SK-N-SH treated with all-trans-retinoic acid at 6 μM for 48 hours (cell line): ENCODE results near the gene PELI3.

Experiments used
- ATAC-seq: fragments of 200-7000 bp; cut with Tn5 transposase; 3 replicates; pipeline ENCODE4 v1.9.1; 2020; ENCODE audit warnings: mild to moderate bottlenecking, moderate library complexity
- ARNTL ChIP-seq: fragments of 450-650 bp; formaldehyde crosslinking; IDR thresholded peaks from 2 replicates; pipeline ENCODE4 v1.5.0; 2020; ENCODE audit warnings: low read depth, mild to moderate bottlenecking, moderate library complexity, borderline replicate concordance
- BACH2 ChIP-seq: fragments of 250-450 bp; sonication (Bioruptor Pico); IDR thresholded peaks from 2 replicates; pipeline ENCODE4 v1.9.0; 2021; ENCODE audit warnings: mild to moderate bottlenecking, borderline replicate concordance
- CSDC2 ChIP-seq: fragments of 250-450 bp; sonication (Bioruptor Pico); IDR thresholded peaks from 2 replicates; pipeline ENCODE4 v1.5.0; 2020; ENCODE audit warnings: mild to moderate bottlenecking, moderate library complexity
- ESRRG ChIP-seq: fragments of 250-450 bp; sonication (Bioruptor Pico); IDR thresholded peaks from 2 replicates; pipeline ENCODE4 v1.6.1; 2021; ENCODE audit warnings: mild to moderate bottlenecking
- GLIS3 ChIP-seq: fragments of 250-450 bp; sonication (Bioruptor Pico); IDR thresholded peaks from 2 replicates; pipeline ENCODE4 v1.5.0; 2020; ENCODE audit warnings: mild to moderate bottlenecking, moderate library complexity
- ISL1 ChIP-seq: fragments of 250-450 bp; sonication (Bioruptor Pico); IDR thresholded peaks from 2 replicates; pipeline ENCODE4 v2.1.2; 2022; ENCODE audit warnings: mild to moderate bottlenecking, moderate library complexity
- OSR1 ChIP-seq: fragments of 250-450 bp; sonication (Bioruptor Pico); IDR thresholded peaks from 2 replicates; pipeline ENCODE4 v1.8.0; 2022; ENCODE audit warnings: moderate library complexity, mild to moderate bottlenecking, inconsistent platforms
- PPARA ChIP-seq: fragments of 250-450 bp; sonication (Bioruptor Pico); IDR thresholded peaks from 2 replicates; pipeline ENCODE4 v1.5.0; 2020; ENCODE audit warnings: mild to moderate bottlenecking, borderline replicate concordance
- RARB ChIP-seq: fragments of 250-450 bp; sonication (Bioruptor Pico); IDR thresholded peaks from 2 replicates; pipeline ENCODE4 v1.8.0; 2021; ENCODE audit warnings: mild to moderate bottlenecking, moderate library complexity
- SNAI2 ChIP-seq: fragments of 250-450 bp; sonication (Bioruptor Pico); IDR thresholded peaks from 2 replicates; pipeline ENCODE4 v1.5.0; 2020; ENCODE audit warnings: mild to moderate bottlenecking, moderate library complexity
- TCF4 ChIP-seq: fragments of 250-450 bp; sonication (Bioruptor Pico); IDR thresholded peaks from 2 replicates; pipeline ENCODE4 v1.8.0; 2021; ENCODE audit warnings: mild to moderate bottlenecking, moderate library complexity, borderline replicate concordance
- TOX ChIP-seq: fragments of 250-450 bp; sonication (Bioruptor Pico); IDR thresholded peaks from 2 replicates; pipeline ENCODE4 v1.8.0; 2021; ENCODE audit warnings: mild to moderate bottlenecking, moderate library complexity, borderline replicate concordance
- ZC3H10 ChIP-seq: fragments of 250-450 bp; sonication (Bioruptor Pico); IDR thresholded peaks from 2 replicates; pipeline ENCODE4 v1.5.1; 2021; ENCODE audit warnings: mild to moderate bottlenecking, moderate library complexity
- ZFP3 ChIP-seq: fragments of 250-450 bp; sonication (Bioruptor Pico); IDR thresholded peaks from 2 replicates; pipeline ENCODE4 v1.5.0; 2020; ENCODE audit warnings: mild to moderate bottlenecking, moderate library complexity
- ZFP30 ChIP-seq: fragments of 450-650 bp; formaldehyde crosslinking; IDR thresholded peaks from 2 replicates; pipeline ENCODE4 v1.5.0; 2022; ENCODE audit warnings: mild to moderate bottlenecking, moderate library complexity
- ZNF565 ChIP-seq: fragments of 450-650 bp; formaldehyde crosslinking; conservative IDR thresholded peaks from 2 replicates; pipeline ENCODE4 v1.5.0; 2020; ENCODE audit warnings: low read depth, mild to moderate bottlenecking, moderate library complexity
- ZNF70 ChIP-seq: fragments of 450-650 bp; formaldehyde crosslinking; IDR thresholded peaks from 2 replicates; pipeline ENCODE4 v1.5.0; 2020; ENCODE audit warnings: mild to moderate bottlenecking, moderate library complexity
- ZNF8 ChIP-seq: fragments of 450-650 bp; formaldehyde crosslinking; IDR thresholded peaks from 2 replicates; pipeline ENCODE4 v1.5.0; 2020; ENCODE audit warnings: mild to moderate bottlenecking, moderate library complexity
- TF ChIP-seq, protein P1 (sequence below): fragments of 250-450 bp; sonication (Bioruptor Pico); IDR thresholded peaks from 2 replicates; pipeline ENCODE4 v1.5.1; 2021; ENCODE audit warnings: mild to moderate bottlenecking, moderate library complexity
- TF ChIP-seq, protein P2 (sequence below): fragments of 250-450 bp; sonication (Bioruptor Pico); IDR thresholded peaks from 2 replicates; pipeline ENCODE4 v1.5.1; 2020; ENCODE audit warnings: low read depth, mild to moderate bottlenecking, moderate library complexity
- TF ChIP-seq, protein P3 (sequence below): fragments of 250-450 bp; sonication (Bioruptor Pico); IDR thresholded peaks from 2 replicates; pipeline ENCODE4 v1.8.0; 2021; ENCODE audit warnings: low read depth, mild to moderate bottlenecking, moderate library complexity, borderline replicate concordance
- TF ChIP-seq, protein P4 (sequence below): fragments of 250-450 bp; sonication (Bioruptor Pico); IDR thresholded peaks from 2 replicates; pipeline ENCODE4 v1.5.0; 2020; ENCODE audit warnings: mild to moderate bottlenecking, moderate library complexity
- TF ChIP-seq, protein P5 (sequence below): fragments of 250-450 bp; sonication (Bioruptor Pico); IDR thresholded peaks from 2 replicates; pipeline ENCODE4 v1.8.0; 2020; ENCODE audit warnings: mild to moderate bottlenecking, moderate library complexity, borderline replicate concordance

PELI3 gene

DNA sequence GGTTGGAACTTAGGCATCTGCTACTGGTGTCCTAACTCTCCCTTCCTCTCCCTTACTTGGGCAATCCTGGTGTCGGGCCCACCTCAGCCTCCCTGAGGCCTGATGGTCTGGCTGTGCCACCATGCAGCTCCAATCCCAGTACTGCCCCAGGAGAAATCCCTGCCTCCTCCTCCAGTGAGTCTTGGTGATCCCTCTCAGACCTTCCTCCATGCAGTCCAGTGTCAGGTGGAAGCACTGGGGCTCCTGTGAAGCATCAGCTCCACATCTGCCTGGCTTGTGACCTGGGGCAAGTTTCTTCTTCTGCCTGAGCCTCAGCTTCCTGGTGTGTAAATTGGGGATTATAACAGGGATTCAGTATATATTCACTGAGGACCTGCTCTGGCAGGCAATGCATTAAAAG is 1.8 kb upstream of the PELI3 start:
- TF ChIP-seq, protein P1, sequence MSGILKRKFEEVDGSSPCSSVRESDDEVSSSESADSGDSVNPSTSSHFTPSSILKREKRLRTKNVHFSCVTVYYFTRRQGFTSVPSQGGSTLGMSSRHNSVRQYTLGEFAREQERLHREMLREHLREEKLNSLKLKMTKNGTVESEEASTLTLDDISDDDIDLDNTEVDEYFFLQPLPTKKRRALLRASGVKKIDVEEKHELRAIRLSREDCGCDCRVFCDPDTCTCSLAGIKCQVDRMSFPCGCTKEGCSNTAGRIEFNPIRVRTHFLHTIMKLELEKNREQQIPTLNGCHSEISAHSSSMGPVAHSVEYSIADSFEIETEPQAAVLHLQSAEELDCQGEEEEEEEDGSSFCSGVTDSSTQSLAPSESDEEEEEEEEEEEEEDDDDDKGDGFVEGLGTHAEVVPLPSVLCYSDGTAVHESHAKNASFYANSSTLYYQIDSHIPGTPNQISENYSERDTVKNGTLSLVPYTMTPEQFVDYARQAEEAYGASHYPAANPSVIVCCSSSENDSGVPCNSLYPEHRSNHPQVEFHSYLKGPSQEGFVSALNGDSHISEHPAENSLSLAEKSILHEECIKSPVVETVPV = no peak
- TF ChIP-seq CSDC2 (CRISPR knock-in tag) (no peak), TOX (CRISPR knock-in tag) (no peak), OSR1 (CRISPR knock-in tag) (no peak), ZNF8 (CRISPR knock-in tag) (no peak), ESRRG (no peak), RARB (CRISPR knock-in tag) (no peak), ISL1 (CRISPR knock-in tag) (no peak), ZFP30 (CRISPR knock-in tag) (no peak), ZNF70 (no peak), GLIS3 (CRISPR knock-in tag) (no peak), ARNTL (CRISPR knock-in tag) (no peak), ZC3H10 (CRISPR knock-in tag) (no peak), ZNF565 (CRISPR knock-in tag) (no peak), PPARA (CRISPR knock-in tag) (no peak), ZFP3 (CRISPR knock-in tag) (no peak)
- TF ChIP-seq, protein P2, sequence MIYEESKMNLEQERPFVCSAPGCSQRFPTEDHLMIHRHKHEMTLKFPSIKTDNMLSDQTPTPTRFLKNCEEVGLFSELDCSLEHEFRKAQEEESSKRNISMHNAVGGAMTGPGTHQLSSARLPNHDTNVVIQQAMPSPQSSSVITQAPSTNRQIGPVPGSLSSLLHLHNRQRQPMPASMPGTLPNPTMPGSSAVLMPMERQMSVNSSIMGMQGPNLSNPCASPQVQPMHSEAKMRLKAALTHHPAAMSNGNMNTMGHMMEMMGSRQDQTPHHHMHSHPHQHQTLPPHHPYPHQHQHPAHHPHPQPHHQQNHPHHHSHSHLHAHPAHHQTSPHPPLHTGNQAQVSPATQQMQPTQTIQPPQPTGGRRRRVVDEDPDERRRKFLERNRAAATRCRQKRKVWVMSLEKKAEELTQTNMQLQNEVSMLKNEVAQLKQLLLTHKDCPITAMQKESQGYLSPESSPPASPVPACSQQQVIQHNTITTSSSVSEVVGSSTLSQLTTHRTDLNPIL = no peak
- TF ChIP-seq, protein P3, sequence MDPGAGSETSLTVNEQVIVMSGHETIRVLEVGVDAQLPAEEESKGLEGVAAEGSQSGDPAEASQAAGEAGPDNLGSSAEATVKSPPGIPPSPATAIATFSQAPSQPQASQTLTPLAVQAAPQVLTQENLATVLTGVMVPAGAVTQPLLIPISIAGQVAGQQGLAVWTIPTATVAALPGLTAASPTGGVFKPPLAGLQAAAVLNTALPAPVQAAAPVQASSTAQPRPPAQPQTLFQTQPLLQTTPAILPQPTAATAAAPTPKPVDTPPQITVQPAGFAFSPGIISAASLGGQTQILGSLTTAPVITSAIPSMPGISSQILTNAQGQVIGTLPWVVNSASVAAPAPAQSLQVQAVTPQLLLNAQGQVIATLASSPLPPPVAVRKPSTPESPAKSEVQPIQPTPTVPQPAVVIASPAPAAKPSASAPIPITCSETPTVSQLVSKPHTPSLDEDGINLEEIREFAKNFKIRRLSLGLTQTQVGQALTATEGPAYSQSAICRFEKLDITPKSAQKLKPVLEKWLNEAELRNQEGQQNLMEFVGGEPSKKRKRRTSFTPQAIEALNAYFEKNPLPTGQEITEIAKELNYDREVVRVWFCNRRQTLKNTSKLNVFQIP = no peak
- TF ChIP-seq, protein P4, sequence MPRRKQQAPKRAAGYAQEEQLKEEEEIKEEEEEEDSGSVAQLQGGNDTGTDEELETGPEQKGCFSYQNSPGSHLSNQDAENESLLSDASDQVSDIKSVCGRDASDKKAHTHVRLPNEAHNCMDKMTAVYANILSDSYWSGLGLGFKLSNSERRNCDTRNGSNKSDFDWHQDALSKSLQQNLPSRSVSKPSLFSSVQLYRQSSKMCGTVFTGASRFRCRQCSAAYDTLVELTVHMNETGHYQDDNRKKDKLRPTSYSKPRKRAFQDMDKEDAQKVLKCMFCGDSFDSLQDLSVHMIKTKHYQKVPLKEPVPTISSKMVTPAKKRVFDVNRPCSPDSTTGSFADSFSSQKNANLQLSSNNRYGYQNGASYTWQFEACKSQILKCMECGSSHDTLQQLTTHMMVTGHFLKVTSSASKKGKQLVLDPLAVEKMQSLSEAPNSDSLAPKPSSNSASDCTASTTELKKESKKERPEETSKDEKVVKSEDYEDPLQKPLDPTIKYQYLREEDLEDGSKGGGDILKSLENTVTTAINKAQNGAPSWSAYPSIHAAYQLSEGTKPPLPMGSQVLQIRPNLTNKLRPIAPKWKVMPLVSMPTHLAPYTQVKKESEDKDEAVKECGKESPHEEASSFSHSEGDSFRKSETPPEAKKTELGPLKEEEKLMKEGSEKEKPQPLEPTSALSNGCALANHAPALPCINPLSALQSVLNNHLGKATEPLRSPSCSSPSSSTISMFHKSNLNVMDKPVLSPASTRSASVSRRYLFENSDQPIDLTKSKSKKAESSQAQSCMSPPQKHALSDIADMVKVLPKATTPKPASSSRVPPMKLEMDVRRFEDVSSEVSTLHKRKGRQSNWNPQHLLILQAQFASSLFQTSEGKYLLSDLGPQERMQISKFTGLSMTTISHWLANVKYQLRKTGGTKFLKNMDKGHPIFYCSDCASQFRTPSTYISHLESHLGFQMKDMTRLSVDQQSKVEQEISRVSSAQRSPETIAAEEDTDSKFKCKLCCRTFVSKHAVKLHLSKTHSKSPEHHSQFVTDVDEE (CRISPR knock-in tag) = no peak
- ATAC-seq = no peak

DNA sequence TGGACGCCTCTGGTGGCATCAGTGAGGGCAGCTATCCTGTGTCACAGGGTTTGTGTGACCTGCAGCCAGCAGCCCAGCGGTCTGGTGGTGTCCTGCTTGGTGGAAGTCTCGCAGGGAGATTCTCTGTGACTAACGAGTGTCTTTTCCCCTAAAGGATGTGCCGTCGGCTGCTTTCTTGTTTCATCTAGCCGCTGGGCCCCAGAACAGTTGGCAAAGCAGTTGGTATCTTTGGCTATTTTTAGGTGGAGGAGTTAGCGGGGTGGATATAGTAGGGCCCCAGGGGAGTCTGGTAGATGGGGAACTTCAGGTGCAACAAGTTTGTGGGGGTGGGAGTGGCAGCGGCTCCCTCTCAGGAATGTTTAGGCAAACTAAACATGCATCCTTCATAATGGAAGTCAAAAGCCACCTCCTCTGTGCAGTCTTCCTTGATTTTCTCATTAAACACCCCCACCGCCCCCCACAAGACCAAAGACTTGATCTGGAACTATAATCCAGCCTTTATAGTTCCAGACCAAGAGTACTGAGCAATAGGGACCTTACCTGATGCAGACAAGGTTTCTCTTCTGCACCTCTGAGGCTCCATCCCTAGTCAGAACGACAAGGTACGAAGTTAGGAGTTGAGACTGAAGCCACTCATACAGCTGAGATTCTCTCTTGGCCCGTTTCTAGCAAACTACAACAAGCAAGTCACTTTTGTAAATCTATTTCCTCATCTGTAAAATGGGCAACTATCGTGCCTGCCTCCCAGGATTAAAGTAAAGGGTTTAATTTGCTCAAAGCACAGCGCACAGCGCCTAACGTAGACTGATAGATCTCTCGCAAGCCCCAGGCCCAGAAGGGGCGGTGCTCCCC is 1.1 kb upstream of the PELI3 start:
- no peak for ATAC-seq
- TF ChIP-seq RARB (CRISPR knock-in tag) = no peak
- TF ChIP-seq SNAI2 (CRISPR knock-in tag) = no peak
- TF ChIP-seq, protein P3 = no peak
- TF ChIP-seq, protein P2 = no peak
- TF ChIP-seq CSDC2 (CRISPR knock-in tag) = no peak
- TF ChIP-seq, protein P5, sequence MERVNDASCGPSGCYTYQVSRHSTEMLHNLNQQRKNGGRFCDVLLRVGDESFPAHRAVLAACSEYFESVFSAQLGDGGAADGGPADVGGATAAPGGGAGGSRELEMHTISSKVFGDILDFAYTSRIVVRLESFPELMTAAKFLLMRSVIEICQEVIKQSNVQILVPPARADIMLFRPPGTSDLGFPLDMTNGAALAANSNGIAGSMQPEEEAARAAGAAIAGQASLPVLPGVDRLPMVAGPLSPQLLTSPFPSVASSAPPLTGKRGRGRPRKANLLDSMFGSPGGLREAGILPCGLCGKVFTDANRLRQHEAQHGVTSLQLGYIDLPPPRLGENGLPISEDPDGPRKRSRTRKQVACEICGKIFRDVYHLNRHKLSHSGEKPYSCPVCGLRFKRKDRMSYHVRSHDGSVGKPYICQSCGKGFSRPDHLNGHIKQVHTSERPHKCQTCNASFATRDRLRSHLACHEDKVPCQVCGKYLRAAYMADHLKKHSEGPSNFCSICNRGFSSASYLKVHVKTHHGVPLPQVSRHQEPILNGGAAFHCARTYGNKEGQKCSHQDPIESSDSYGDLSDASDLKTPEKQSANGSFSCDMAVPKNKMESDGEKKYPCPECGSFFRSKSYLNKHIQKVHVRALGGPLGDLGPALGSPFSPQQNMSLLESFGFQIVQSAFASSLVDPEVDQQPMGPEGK (CRISPR knock-in tag) = no peak
- TF ChIP-seq OSR1 (CRISPR knock-in tag) = no peak
- TF ChIP-seq GLIS3 (CRISPR knock-in tag) = no peak
- no peak for TF ChIP-seq TCF4 (CRISPR knock-in tag)
- TF ChIP-seq ZFP3 (CRISPR knock-in tag) = no peak
- TF ChIP-seq, protein P4 (CRISPR knock-in tag) = no peak
- no peak for TF ChIP-seq ZNF70
- no peak for TF ChIP-seq BACH2 (CRISPR knock-in tag)
- TF ChIP-seq ZNF565 (CRISPR knock-in tag) = no peak
- TF ChIP-seq ARNTL (CRISPR knock-in tag) = no peak
